HepG2 (cell line): ENCODE measurements around the gene ESPNL.

ENCODE experiments used
- BHLHE40 ChIP-seq: IDR thresholded peaks from 2 replicates; pipeline ENCODE4 v1.6.1; 2011; ENCODE audit warnings: low read length, improper control_type of control experiment
- FOXP4 ChIP-seq: sonication (generic); formaldehyde crosslinking; IDR thresholded peaks from 2 replicates; pipeline ENCODE4 v1.4.0; 2020; ENCODE audit warnings: missing genetic modification reagents
- MTF1 ChIP-seq: sonication (generic); formaldehyde crosslinking; IDR thresholded peaks from 2 replicates; pipeline ENCODE4 v1.5.0; 2020; ENCODE audit warnings: missing genetic modification reagents
- NKX3-1 ChIP-seq: sonication (generic); formaldehyde crosslinking; IDR thresholded peaks from 2 replicates; pipeline ENCODE4 v1.5.0; 2020; ENCODE audit warnings: missing genetic modification reagents
- PHF5A ChIP-seq: IDR thresholded peaks from one replicate; pipeline ENCODE4 v1.6.1; 2018; ENCODE audit warnings: low read depth, missing genetic modification reagents; ENCODE audit not compliant: unreplicated experiment
- PHF8 ChIP-seq: sonication (generic); formaldehyde crosslinking; IDR thresholded peaks from 2 replicates; pipeline ENCODE4 v1.5.0; 2020; ENCODE audit warnings: missing genetic modification reagents
- POLR2A ChIP-seq, 2 experiments: IDR thresholded peaks; 2 replicates each; pipeline ENCODE4 v1.6.1; 2011; ENCODE audit warnings: low read depth in 2 of 2, low read length in 2 of 2, mild to moderate bottlenecking in 1 of 2, moderate library complexity in 1 of 2; ENCODE audit not compliant: insufficient read depth in 1 of 2
- TCF7 ChIP-seq: sonication (generic); IDR thresholded peaks from 2 replicates; pipeline ENCODE4 v1.6.1; 2016; ENCODE audit warnings: antibody characterized with exemption, low read depth
- YY1 ChIP-seq: IDR thresholded peaks from 2 replicates; pipeline ENCODE4 v1.6.1; 2011; ENCODE audit warnings: low read length, low read depth, moderate library complexity, mild to moderate bottlenecking; ENCODE audit not compliant: insufficient read depth, insufficient replicate concordance
- ZNF598 ChIP-seq: sonication (generic); formaldehyde crosslinking; IDR thresholded peaks from 2 replicates; pipeline ENCODE4 v1.5.1; 2020; ENCODE audit warnings: mild to moderate bottlenecking, missing genetic modification reagents, borderline replicate concordance
- ZNF766 ChIP-seq: sonication (generic); formaldehyde crosslinking; IDR thresholded peaks from 2 replicates; pipeline ENCODE4 v1.5.0; 2020; ENCODE audit warnings: missing genetic modification reagents, borderline replicate concordance
- TF ChIP-seq, protein P1 (sequence below): sonication (generic); formaldehyde crosslinking; IDR thresholded peaks from 2 replicates; pipeline ENCODE4 v1.5.0; 2020; ENCODE audit warnings: mild to moderate bottlenecking, missing genetic modification reagents, moderate library complexity

DNA sequence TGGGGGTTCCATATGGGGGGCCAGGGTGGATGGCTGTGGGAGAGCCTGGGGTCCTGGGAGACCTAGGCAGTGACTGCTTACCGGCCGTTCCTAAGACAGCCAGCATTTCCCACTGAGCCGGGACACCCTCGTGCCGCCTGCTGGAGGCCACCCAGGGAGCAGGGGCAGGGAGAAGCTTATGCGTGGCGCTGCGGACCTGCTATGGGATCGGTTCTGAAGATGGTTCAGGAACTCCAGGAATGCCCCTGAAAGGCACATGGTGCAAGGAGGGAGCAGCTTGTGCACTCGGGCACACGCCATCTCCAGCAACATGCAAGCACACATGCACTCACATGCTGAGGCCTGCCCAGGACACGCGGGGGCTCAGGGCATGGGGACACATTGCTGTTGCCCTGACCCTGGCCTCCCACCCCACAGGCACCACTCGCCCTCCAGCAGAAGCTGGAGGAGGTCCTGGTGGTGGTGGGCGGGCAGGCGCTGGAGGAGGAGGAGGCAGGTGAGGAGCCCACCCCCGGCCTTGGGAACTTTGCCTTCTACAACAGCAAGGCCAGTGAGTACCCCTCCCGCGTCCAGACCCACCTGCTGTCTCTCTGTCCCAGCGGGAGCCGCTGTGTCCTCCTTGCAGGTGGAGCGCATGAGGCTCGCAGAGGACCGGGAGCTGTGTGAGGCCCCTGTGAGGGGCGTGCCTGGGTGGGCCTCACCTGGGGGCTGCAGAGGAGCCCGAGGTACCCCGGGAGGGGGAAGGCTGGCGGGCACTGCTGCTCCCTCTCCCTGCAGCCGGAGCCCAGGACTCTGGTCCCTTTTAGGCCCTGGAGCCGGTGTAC is 42.5 kb downstream of the ESPNL start:
- TF ChIP-seq, protein P1, sequence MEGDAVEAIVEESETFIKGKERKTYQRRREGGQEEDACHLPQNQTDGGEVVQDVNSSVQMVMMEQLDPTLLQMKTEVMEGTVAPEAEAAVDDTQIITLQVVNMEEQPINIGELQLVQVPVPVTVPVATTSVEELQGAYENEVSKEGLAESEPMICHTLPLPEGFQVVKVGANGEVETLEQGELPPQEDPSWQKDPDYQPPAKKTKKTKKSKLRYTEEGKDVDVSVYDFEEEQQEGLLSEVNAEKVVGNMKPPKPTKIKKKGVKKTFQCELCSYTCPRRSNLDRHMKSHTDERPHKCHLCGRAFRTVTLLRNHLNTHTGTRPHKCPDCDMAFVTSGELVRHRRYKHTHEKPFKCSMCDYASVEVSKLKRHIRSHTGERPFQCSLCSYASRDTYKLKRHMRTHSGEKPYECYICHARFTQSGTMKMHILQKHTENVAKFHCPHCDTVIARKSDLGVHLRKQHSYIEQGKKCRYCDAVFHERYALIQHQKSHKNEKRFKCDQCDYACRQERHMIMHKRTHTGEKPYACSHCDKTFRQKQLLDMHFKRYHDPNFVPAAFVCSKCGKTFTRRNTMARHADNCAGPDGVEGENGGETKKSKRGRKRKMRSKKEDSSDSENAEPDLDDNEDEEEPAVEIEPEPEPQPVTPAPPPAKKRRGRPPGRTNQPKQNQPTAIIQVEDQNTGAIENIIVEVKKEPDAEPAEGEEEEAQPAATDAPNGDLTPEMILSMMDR (CRISPR knock-in tag) = no peak
- TF ChIP-seq FOXP4 (no peak), YY1 (no peak), ZNF766 (no peak), NKX3-1 (CRISPR knock-in tag) (no peak), BHLHE40 (no peak), TCF7 (no peak), ZNF598 (no peak), POLR2A (IDR thresholded peaks at IDR 0.05; ENCODE audit: insufficient read depth in 1 of 2, low read depth in 2 of 2, low read length in 2 of 2) (no peak), PHF8 (CRISPR knock-in tag) (no peak), MTF1 (no peak), PHF5A (CRISPR knock-in tag) (no peak)
